ENCODE data around the gene IPO4. TPM values are rescaled to one million over a fixed set of nuclear protein-coding genes. Genes with fewer than 3 reads are reported as not detected.
A peak's percentile ranks its signal among the peaks of the same experiment; 100 is the strongest.

The IPO4 gene
- total and polyA plus RNA-seq, 2 of the 13 experiments (the other 11 are each of a cell fraction or from before 2014, with no cell fraction given), result 39.0 to 179 TPM

DNA sequence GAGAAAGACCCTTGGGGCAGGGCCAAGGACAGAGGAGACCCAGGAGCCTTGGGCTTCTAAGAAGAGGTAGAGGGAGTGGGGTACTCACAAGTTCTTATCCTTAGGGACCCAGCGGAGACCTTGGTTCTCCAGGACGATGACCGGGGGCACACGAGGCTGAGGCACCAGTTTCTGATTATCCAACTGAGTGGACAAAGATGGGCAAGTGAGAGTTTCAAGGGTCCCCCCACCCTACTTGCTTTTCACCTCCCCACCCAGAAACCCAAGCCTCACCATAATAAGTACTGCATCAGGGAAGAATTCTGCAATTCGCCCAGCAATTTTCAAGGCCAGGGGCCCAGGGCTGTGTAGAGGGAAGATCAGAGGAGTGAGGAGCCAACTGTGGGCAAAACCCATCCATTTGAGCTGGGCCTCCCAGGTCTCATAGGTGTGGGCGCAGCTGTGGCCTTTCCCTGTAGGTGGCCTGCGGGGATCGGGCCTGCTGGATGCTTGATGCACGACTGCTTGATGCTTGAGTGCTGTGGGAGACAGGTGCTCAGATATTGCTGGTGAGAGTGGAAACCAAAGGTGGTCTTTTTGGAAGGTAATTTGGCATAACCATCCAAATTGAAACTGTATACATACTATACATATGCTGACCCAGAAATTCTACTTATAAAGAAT lies 49.2 kb downstream of the IPO4 start (continued):
- peak; percentile 91 for TF ChIP-seq ZBTB38 (CRISPR knock-in tag; IDR thresholded peaks at IDR 0.05)
- 0 out of 2 replicates have a peak, but pooled peaks have one; percentile 31 for TF ChIP-seq HNRNPL (IDR thresholded peaks at IDR 0.05; ENCODE audit: low read depth, low read length)
- TF ChIP-seq GATA4 (IDR thresholded peaks at IDR 0.05; ENCODE audit: borderline replicate concordance, low read depth), result no peak
- TF ChIP-seq KDM3A (CRISPR knock-in tag; IDR thresholded peaks at IDR 0.05; ENCODE audit: low read depth), result no peak
- TF ChIP-seq RAD21 (CRISPR knock-in tag; IDR thresholded peaks at IDR 0.05), result peak; percentile 68
- TF ChIP-seq, protein P1, sequence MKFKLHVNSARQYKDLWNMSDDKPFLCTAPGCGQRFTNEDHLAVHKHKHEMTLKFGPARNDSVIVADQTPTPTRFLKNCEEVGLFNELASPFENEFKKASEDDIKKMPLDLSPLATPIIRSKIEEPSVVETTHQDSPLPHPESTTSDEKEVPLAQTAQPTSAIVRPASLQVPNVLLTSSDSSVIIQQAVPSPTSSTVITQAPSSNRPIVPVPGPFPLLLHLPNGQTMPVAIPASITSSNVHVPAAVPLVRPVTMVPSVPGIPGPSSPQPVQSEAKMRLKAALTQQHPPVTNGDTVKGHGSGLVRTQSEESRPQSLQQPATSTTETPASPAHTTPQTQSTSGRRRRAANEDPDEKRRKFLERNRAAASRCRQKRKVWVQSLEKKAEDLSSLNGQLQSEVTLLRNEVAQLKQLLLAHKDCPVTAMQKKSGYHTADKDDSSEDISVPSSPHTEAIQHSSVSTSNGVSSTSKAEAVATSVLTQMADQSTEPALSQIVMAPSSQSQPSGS (CRISPR knock-in tag; IDR thresholded peaks at IDR 0.05), result 0 out of 2 replicates have a peak, but pooled peaks have one; percentile 33
- TF ChIP-seq ZNF547 (CRISPR knock-in tag; IDR thresholded peaks at IDR 0.05), result peak; percentile 74; the same call in 1 of the 2 replicates
- peak; percentile 4; the same call in 1 of the 2 replicates for TF ChIP-seq MTA3 (CRISPR knock-in tag; IDR thresholded peaks at IDR 0.05)
- TF ChIP-seq SMARCE1 (IDR thresholded peaks at IDR 0.05; ENCODE audit: borderline replicate concordance), result no peak
- 0 out of 2 replicates have a peak, but pooled peaks have one; percentile 37 for TF ChIP-seq ERF (CRISPR knock-in tag; IDR thresholded peaks at IDR 0.05)
- TF ChIP-seq, protein P2, sequence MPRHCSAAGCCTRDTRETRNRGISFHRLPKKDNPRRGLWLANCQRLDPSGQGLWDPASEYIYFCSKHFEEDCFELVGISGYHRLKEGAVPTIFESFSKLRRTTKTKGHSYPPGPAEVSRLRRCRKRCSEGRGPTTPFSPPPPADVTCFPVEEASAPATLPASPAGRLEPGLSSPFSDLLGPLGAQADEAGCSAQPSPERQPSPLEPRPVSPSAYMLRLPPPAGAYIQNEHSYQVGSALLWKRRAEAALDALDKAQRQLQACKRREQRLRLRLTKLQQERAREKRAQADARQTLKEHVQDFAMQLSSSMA (CRISPR knock-in tag; IDR thresholded peaks at IDR 0.05), result no peak
- TF ChIP-seq, protein P3, sequence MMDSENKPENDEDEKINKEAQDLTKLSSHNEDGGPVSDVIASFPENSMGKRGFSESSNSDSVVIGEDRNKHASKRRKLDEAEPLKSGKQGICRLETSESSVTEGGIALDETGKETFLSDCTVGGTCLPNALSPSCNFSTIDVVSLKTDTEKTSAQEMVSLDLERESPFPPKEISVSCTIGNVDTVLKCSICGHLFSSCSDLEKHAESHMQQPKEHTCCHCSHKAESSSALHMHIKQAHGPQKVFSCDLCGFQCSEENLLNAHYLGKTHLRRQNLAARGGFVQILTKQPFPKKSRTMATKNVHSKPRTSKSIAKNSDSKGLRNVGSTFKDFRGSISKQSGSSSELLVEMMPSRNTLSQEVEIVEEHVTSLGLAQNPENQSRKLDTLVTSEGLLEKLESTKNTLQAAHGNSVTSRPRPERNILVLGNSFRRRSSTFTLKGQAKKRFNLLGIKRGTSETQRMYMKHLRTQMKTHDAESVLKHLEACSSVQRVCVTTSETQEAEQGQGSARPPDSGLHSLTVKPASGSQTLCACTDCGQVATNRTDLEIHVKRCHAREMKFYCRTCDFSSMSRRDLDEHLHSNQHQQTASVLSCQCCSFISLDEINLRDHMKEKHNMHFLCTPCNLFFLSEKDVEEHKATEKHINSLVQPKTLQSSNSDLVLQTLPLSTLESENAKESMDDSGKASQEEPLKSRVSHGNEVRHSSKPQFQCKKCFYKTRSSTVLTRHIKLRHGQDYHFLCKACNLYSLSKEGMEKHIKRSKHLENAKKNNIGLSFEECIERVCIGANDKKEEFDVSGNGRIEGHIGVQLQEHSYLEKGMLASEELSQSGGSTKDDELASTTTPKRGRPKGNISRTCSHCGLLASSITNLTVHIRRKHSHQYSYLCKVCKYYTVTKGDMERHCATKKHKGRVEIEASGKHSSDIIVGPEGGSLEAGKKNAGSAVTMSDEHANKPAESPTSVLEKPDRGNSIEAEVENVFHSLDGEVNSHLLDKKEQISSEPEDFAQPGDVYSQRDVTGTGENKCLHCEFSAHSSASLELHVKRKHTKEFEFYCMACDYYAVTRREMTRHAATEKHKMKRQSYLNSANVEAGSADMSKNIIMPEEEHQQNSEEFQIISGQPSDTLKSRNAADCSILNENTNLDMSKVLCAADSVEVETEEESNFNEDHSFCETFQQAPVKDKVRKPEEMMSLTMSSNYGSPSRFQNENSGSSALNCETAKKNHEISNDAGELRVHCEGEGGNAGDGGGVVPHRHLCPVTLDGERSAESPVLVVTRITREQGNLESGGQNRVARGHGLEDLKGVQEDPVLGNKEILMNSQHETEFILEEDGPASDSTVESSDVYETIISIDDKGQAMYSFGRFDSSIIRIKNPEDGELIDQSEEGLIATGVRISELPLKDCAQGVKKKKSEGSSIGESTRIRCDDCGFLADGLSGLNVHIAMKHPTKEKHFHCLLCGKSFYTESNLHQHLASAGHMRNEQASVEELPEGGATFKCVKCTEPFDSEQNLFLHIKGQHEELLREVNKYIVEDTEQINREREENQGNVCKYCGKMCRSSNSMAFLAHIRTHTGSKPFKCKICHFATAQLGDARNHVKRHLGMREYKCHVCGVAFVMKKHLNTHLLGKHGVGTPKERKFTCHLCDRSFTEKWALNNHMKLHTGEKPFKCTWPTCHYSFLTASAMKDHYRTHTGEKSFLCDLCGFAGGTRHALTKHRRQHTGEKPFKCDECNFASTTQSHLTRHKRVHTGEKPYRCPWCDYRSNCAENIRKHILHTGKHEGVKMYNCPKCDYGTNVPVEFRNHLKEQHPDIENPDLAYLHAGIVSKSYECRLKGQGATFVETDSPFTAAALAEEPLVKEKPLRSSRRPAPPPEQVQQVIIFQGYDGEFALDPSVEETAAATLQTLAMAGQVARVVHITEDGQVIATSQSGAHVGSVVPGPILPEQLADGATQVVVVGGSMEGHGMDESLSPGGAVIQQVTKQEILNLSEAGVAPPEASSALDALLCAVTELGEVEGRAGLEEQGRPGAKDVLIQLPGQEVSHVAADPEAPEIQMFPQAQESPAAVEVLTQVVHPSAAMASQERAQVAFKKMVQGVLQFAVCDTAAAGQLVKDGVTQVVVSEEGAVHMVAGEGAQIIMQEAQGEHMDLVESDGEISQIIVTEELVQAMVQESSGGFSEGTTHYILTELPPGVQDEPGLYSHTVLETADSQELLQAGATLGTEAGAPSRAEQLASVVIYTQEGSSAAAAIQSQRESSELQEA (CRISPR knock-in tag; IDR thresholded peaks at IDR 0.05; ENCODE audit: not compliant biosample characterization), result peak; percentile 26
- peak; percentile 45; the same call in 1 of the 2 replicates for TF ChIP-seq CBFB (CRISPR knock-in tag; IDR thresholded peaks at IDR 0.05)
- TF ChIP-seq SIN3A (IDR thresholded peaks at IDR 0.05; ENCODE audit: borderline replicate concordance, low read depth, low read length), result peak; percentile 42; the same call in 1 of the 2 replicates
- TF ChIP-seq HIVEP1 (CRISPR knock-in tag; IDR thresholded peaks at IDR 0.05), result 0 out of 2 replicates have a peak, but pooled peaks have one; percentile 52
- 0 out of 2 replicates have a peak, but pooled peaks have one; percentile 57 for TF ChIP-seq ZNF230 (CRISPR knock-in tag; IDR thresholded peaks at IDR 0.05)
- TF ChIP-seq ZNF556 (CRISPR knock-in tag; IDR thresholded peaks at IDR 0.05; ENCODE audit: borderline replicate concordance), result 0 out of 2 replicates have a peak, but pooled peaks have one; percentile 25
- TF ChIP-seq PHF8 (CRISPR knock-in tag; IDR thresholded peaks at IDR 0.05), result 0 out of 2 replicates have a peak, but pooled peaks have one; percentile 50
- TF ChIP-seq PRPF4 (IDR thresholded peaks at IDR 0.05; ENCODE audit: low read depth, low read length, poor library complexity, severe bottlenecking), result peak; percentile 57
- TF ChIP-seq MIXL1 (CRISPR knock-in tag; IDR thresholded peaks at IDR 0.05), result peak; percentile 57; the same call in 1 of the 2 replicates
- peak; percentile 35; the same call in 1 of the 2 replicates for TF ChIP-seq ZNF614 (CRISPR knock-in tag; IDR thresholded peaks at IDR 0.05; ENCODE audit: borderline replicate concordance)

All from HepG2 (cell line).